ENCODE measurements around the gene TMEM165.

- TF ChIP-seq CTCF (IDR thresholded peaks at IDR 0.05; ENCODE audit: extremely low read depth in 1 of 2, insufficient read depth in 1 of 2, low read depth in 1 of 2, low read length in 2 of 2): no peak
- TF ChIP-seq POLR2A (IDR thresholded peaks at IDR 0.05; ENCODE audit: low read depth, low read length): peak; percentile 38
- no peak for TF ChIP-seq POLR2AphosphoS5 (IDR thresholded peaks at IDR 0.05; ENCODE audit: insufficient read depth, low read depth, low read length)
Measured at GRCh38 chr4:55396308-55397125, 760 bp downstream of the TMEM165 start.

Measured in endothelial cell of umbilical vein (primary cell).